HG03354 (cell line): ENCODE measurements around the gene CEP89.
"Not testable (repeated sequence)": the region's sequence is repeated elsewhere in the genome, so short reads cannot be mapped to it uniquely, and the experiment has no call there.

Experiments used
- ATAC-seq: cut with Tn5 transposase; IDR thresholded peaks from one replicate; pipeline ENCODE4 v1.9.1; 2021; ENCODE audit warnings: mild to moderate bottlenecking; ENCODE audit not compliant: unreplicated experiment, poor library complexity, severe bottlenecking

The CEP89 gene

DNA sequence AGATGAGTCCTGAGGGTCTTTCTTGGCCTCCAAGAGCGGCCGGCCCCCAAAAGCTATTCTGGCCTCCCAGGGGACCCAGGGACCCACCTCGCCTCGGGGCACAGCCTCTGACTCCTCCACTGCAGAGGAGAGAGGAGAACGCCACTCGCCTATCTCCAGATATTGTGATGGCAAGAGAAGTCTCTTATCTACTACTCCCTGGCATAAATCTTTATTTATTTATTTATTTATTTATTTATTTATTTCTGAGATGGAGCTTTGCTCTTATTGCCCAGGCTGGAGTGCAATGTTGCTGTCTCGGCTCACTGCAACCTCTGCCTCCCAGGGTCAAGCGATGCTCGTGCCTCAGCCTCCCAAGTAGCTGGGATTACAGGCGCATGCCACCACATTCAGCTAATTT is 113.2 kb downstream of the CEP89 start:
- no peak for ATAC-seq

DNA sequence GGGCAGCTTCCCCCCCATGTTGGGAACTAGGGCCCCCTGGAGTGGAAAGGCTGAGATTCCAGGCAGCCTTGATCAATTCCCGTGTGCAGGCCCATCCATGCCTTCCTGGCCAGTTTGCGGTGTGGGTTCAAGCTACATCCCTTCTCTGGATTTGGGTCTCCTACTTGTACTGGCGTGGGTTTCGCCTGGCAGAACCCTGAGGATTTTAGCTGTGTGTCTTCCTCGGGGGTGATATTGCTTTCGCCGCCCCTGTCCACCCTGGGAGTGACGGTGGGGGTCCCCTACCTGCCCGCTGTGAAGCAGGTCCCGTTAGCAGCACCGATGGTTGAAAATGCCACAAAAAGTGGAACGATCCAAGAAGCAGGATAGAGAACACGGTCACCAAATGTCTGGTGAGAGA is 113.6 kb downstream of the CEP89 start:
- ATAC-seq = no peak

DNA sequence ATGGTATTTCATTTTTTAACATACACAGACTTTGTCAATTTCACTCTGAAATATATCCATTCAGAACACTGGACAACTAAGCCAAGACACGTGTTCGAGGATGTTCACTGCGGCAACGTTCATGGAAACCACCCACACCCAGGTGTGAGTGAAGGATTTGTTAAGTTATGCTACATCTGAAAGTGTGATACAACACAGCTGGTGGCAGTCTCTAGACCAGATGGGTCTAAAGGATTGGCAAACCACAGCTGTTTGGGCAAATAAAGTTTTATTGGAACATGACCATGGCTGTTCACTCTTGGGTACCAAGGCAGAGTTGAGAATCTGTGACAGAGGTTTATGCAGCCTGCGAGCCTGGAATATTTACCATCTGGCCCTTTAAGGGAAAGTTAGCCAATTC is 114.2 kb downstream of the CEP89 start:
- no peak for ATAC-seq

- not testable (repeated sequence) for ATAC-seq
These were observed 114.9 kb downstream of the CEP89 start for GRCh38 chr19:32856818-32857217.

GRCh38 chr19:32852216-32852615 is 119.5 kb downstream of the CEP89 start:
- ATAC-seq = no peak

GRCh38 chr19:32848035-32848434 is 123.7 kb downstream of the CEP89 start:
- ATAC-seq = not testable (repeated sequence)

GRCh38 chr19:32843716-32844245 is 128.0 kb downstream of the CEP89 start:
- ATAC-seq = no peak

- no peak for ATAC-seq
These were observed 129.7 kb downstream of the CEP89 start for GRCh38 chr19:32842061-32842460.

DNA sequence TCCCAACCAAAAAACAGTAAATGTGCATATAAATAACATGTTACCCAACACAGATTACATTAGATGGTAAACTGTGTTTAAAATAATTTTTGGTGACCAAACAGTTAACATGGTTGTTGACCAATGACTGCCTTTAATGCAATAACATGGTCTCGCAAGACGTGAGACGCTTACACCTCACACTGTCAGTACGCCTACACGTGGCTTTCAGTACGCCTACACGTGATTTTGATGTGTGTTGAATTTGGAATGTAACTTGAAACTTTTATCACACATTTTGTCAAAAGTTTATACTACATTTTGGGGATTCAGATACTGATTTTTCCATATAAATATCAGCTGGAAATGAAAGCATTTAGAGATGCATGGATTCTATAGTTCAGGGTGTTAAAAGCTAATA is 134.2 kb downstream of the CEP89 start:
- ATAC-seq = no peak

DNA sequence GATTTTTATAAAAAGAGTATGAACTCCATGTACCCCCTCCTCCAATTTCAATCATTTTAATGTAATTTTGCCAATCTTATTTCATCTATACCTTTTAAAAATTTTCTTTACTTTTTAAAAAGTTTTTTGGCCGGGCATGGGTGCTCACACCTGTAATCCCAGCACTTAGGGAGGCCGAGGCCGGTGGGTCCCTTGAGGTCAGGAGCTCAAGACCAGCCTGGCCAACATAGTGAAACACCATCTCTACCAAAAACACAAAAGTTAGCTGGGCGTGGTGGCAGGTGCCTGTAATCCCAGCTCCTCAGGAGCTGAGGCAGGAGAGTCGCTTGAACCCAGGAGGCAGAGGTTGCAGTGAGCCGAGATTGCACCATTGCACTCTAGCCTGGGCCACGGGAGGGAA is 138.4 kb downstream of the CEP89 start:
- ATAC-seq = not testable (repeated sequence)

- ATAC-seq = not testable (repeated sequence)
These were observed 138.9 kb downstream of the CEP89 start for GRCh38 chr19:32832825-32833224.

DNA sequence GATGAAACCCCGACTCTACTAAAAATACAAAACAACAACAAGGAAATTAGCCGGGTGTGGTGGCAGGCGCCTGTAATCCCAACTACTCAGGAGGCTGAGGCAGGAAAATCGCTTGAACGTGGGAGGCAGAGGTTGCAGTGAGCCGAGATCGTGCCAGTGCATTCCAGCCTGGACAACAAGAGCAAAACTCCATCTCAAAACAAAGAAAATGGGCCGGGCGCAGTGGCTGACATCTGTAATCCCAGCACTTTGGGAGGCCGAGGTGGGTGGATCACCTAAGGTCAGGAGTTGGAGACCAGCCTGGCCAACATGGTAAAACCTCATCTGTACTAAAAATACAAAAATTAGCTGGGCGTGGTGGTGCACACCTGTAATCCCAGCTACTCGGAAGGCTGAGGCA is 139.7 kb downstream of the CEP89 start:
- ATAC-seq = not testable (repeated sequence)

- ATAC-seq = no peak
These were observed 140.1 kb downstream of the CEP89 start for GRCh38 chr19:32831611-32832010.

DNA sequence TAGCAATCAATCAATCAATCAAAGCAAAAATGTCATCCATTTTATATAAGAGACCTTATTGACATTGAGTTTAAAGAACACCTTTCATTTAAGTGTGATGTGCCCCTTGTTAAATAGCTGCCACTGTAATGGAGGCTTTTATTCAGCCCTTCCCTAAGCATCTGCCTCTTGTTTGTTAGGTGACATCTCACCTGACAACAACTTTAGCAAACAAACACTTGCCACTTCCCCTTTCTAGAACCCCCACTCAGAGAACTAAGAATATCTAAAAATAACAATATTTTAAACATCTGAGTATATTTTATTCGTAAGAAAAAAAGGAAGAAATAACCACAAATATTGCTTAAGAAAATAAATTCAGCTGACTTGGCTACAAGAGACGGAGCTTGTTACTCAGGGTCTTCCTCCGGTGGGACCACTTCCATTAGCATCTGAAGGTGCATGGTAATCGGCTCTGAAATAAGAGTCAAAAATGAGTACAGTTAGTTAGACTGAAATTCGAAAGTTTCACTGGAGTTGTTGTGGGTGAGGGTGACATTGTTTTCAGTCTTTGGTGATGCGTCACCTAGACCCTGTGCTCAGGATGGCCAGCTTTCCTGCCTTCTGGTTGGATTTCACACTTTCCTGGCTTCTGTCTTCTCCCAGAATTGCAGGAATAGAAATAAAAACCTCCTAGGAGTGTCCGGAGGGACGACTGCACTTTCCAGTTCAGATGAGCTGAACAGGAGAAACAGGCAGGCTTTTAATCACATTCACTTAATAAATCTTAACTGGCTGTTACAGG is 141.3 kb downstream of the CEP89 start:
- ATAC-seq = no peak

- ATAC-seq = no peak
These were observed 142.3 kb downstream of the CEP89 start for GRCh38 chr19:32829345-32829896.

- no peak for ATAC-seq
These were observed 143.0 kb downstream of the CEP89 start for GRCh38 chr19:32828643-32829344.

DNA sequence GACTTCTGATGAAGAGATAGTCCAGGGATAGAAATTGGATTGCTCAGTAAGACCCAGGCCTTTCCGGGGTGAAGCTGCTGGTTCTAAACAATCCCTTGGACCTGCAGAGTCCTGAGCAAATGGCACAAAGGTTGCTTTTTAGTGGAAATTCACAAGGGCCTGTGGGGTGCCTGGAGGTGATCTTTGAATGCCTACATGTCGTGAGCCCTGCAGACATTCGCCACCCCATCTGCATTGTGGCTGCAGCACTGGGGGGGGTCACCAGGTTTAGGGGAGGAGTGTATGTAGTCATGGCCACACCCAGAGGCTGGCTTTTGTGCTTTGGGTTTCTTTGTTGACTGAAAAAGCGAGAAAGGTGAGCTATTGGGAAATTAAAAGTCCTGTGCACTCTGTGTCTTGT is 143.6 kb downstream of the CEP89 start:
- ATAC-seq = no peak
